OCI-LY3 (cell line): Measurements from ENCODE around the gene LTBP1.

Source experiments
- H2AFZ ChIP-seq: fragments of 200-600, 300-600 bp; shearing (Covaris generic); 2 replicates; pipeline ENCODE4 v1.6.0; 2014; ENCODE audit warnings: antibody characterized with exemption, low read depth, low read length
- H3K27ac ChIP-seq: fragments of 200-600, 300-600 bp; sonication (generic); 2 replicates; pipeline ENCODE4 v1.5.1; 2014; ENCODE audit warnings: mild to moderate bottlenecking, low read length, moderate library complexity, mixed read lengths
- H3K27me3 ChIP-seq: fragments of 200-600, 300-600 bp; sonication (generic); 2 replicates; pipeline ENCODE4 v1.6.1; 2014; ENCODE audit warnings: low read depth, low read length, mixed read lengths
- H3K36me3 ChIP-seq: fragments of 200-600, 300-600 bp; sonication (generic); replicated peaks from 2 replicates; pipeline ENCODE3; 2014; ENCODE audit warnings: low read depth, low read length, mixed read lengths
- H3K4me1 ChIP-seq: fragments of 300-600, 200-600 bp; sonication (generic); 2 replicates; pipeline ENCODE4 v1.6.1; 2014; ENCODE audit warnings: low read length, mixed read lengths
- H3K4me2 ChIP-seq: fragments of 200-600, 300-600 bp; sonication (generic); 2 replicates; pipeline ENCODE4 v1.6.1; 2014; ENCODE audit warnings: low read length, mixed read lengths
- H3K4me3 ChIP-seq: fragments of 300-600, 200-600 bp; sonication (generic); 2 replicates; pipeline ENCODE4 v1.5.1; 2014; ENCODE audit warnings: antibody characterized with exemption, mild to moderate bottlenecking, low read length, moderate library complexity
- H3K79me2 ChIP-seq: fragments of 300-600, 200-600 bp; shearing (Covaris generic); 2 replicates; pipeline ENCODE4 v1.6.1; 2014; ENCODE audit warnings: mild to moderate bottlenecking, low read length, mixed read lengths
- H3K9ac ChIP-seq: fragments of 300-600, 200-600 bp; shearing (Covaris generic); 2 replicates; pipeline ENCODE4 v1.6.0; 2014; ENCODE audit warnings: mild to moderate bottlenecking, low read length, moderate library complexity
- H3K9me3 ChIP-seq: fragments of 200-600, 300-600 bp; shearing (Covaris generic); 2 replicates; pipeline ENCODE4 v1.6.1; 2014; ENCODE audit warnings: low read length, mixed read lengths; ENCODE audit not compliant: insufficient read depth
- H4K20me1 ChIP-seq: fragments of 200-600, 300-600 bp; sonication (generic); 2 replicates; pipeline ENCODE4 v1.6.1; 2016; ENCODE audit warnings: low read length, mixed read lengths; ENCODE audit not compliant: insufficient read depth
- CTCF ChIP-seq: fragments of 200-600, 300-600 bp; sonication (generic); IDR thresholded peaks from 2 replicates; pipeline ENCODE4 v1.5.1; 2014; ENCODE audit warnings: antibody characterized with exemption, low read length, low read depth
- EZH2phosphoT487 ChIP-seq: fragments of 200-600 bp; shearing (Covaris generic); IDR thresholded peaks from 2 replicates; pipeline ENCODE4 v1.6.1; 2018; ENCODE audit warnings: antibody characterized with exemption, mixed run types, low read depth

LTBP1 gene

GRCh38 chr2:33177627-33178026 is 230.9 kb downstream of the LTBP1 start:
- H3K27ac ChIP-seq = no peak overlapping the region
- no peaks in the 10 kb centered on the region for H3K36me3 ChIP-seq
- no peaks in the 10 kb centered on the region for H4K20me1 ChIP-seq
- TF ChIP-seq CTCF (no peak), EZH2phosphoT487 (no peak)
- no peaks in the 10 kb centered on the region for H3K9me3 ChIP-seq
- H3K27me3 ChIP-seq = no peaks in the 10 kb centered on the region
- H3K4me2 ChIP-seq = no peak overlapping the region
- H3K9ac ChIP-seq = no peak overlapping the region
- no peak overlapping the region for H2AFZ ChIP-seq
- H3K4me1 ChIP-seq = peaks cover 6% of the 10 kb centered on the region
- no peak overlapping the region for H3K4me3 ChIP-seq
- no peaks in the 10 kb centered on the region for H3K79me2 ChIP-seq

GRCh38 chr2:33178209-33178608 is 231.5 kb downstream of the LTBP1 start:
- no peaks in the 10 kb centered on the region for H3K27me3 ChIP-seq
- no peak overlapping the region for H3K4me3 ChIP-seq
- H3K79me2 ChIP-seq = no peaks in the 10 kb centered on the region
- no peak overlapping the region for H3K4me2 ChIP-seq
- no peaks in the 10 kb centered on the region for H3K36me3 ChIP-seq
- TF ChIP-seq CTCF (no peak), EZH2phosphoT487 (no peak)
- H3K9ac ChIP-seq = no peak overlapping the region
- H4K20me1 ChIP-seq = no peaks in the 10 kb centered on the region
- no peaks in the 10 kb centered on the region for H3K9me3 ChIP-seq
- H3K4me1 ChIP-seq = peaks cover 12% of the 10 kb centered on the region
- no peak overlapping the region for H3K27ac ChIP-seq
- H2AFZ ChIP-seq = no peak overlapping the region

GRCh38 chr2:33180915-33181314 is 234.2 kb downstream of the LTBP1 start:
- no peak overlapping the region for H3K4me2 ChIP-seq
- H3K9ac ChIP-seq = no peak overlapping the region
- H4K20me1 ChIP-seq = no peaks in the 10 kb centered on the region
- no peaks in the 10 kb centered on the region for H3K79me2 ChIP-seq
- no peak overlapping the region for H3K27ac ChIP-seq
- H3K4me3 ChIP-seq = no peak overlapping the region
- TF ChIP-seq CTCF = no peak
- no peak for TF ChIP-seq EZH2phosphoT487
- H3K27me3 ChIP-seq = no peaks in the 10 kb centered on the region
- H3K4me1 ChIP-seq = peaks cover 21% of the 10 kb centered on the region
- no peaks in the 10 kb centered on the region for H3K36me3 ChIP-seq
- no peaks in the 10 kb centered on the region for H3K9me3 ChIP-seq
- H2AFZ ChIP-seq = no peak overlapping the region

GRCh38 chr2:33181466-33181865 is 234.7 kb downstream of the LTBP1 start:
- Histone ChIP-seq H4K20me1 (no peaks in the 10 kb centered on the region), H3K27ac (no peak overlapping the region), H3K4me1 (peaks cover 21% of the 10 kb centered on the region), H3K79me2 (no peaks in the 10 kb centered on the region), H3K9ac (no peak overlapping the region), H2AFZ (no peak overlapping the region), H3K4me3 (no peak overlapping the region), H3K36me3 (no peaks in the 10 kb centered on the region), H3K27me3 (no peaks in the 10 kb centered on the region), H3K9me3 (no peaks in the 10 kb centered on the region), H3K4me2 (no peak overlapping the region)
- no peak for TF ChIP-seq EZH2phosphoT487
- TF ChIP-seq CTCF = no peak
